ENCODE measurements around the gene ERCC6L2.

ERCC6L2 gene

GRCh38 chr9:95939472-95939871 lies 64.0 kb downstream of the ERCC6L2 start:
- TF ChIP-seq SIN3A (IDR thresholded peaks at IDR 0.05; ENCODE audit: borderline replicate concordance, insufficient read depth, low read length) (no peak), POLR2AphosphoS5 (IDR thresholded peaks at IDR 0.05; ENCODE audit: low read depth, low read length) (no peak), REST (IDR thresholded peaks at IDR 0.05; ENCODE audit: insufficient read depth in 1 of 2, low read depth in 2 of 2, low read length in 2 of 2) (no peak), TAF1 (IDR thresholded peaks at IDR 0.05; ENCODE audit: borderline replicate concordance, insufficient read depth, low read length) (no peak), FOXP2 (optimal IDR thresholded peaks at IDR 0.05; ENCODE audit: borderline replicate concordance, extremely low read depth, extremely low read length, insufficient read depth) (no peak)

- TF ChIP-seq REST (IDR thresholded peaks at IDR 0.05; ENCODE audit: insufficient read depth in 1 of 2, low read depth in 2 of 2, low read length in 2 of 2) (no peak), SIN3A (IDR thresholded peaks at IDR 0.05; ENCODE audit: borderline replicate concordance, insufficient read depth, low read length) (no peak), FOXP2 (optimal IDR thresholded peaks at IDR 0.05; ENCODE audit: borderline replicate concordance, extremely low read depth, extremely low read length, insufficient read depth) (no peak), TAF1 (IDR thresholded peaks at IDR 0.05; ENCODE audit: borderline replicate concordance, insufficient read depth, low read length) (no peak), POLR2AphosphoS5 (IDR thresholded peaks at IDR 0.05; ENCODE audit: low read depth, low read length) (no peak)
Observed at GRCh38 chr9:95940265-95940664, 64.8 kb downstream of the ERCC6L2 start.

- TF ChIP-seq FOXP2 (optimal IDR thresholded peaks at IDR 0.05; ENCODE audit: borderline replicate concordance, extremely low read depth, extremely low read length, insufficient read depth) (no peak), TAF1 (IDR thresholded peaks at IDR 0.05; ENCODE audit: borderline replicate concordance, insufficient read depth, low read length) (no peak), POLR2AphosphoS5 (IDR thresholded peaks at IDR 0.05; ENCODE audit: low read depth, low read length) (no peak), REST (IDR thresholded peaks at IDR 0.05; ENCODE audit: insufficient read depth in 1 of 2, low read depth in 2 of 2, low read length in 2 of 2) (no peak)
Observed at GRCh38 chr9:95942016-95942415, 66.5 kb downstream of the ERCC6L2 start.

- TF ChIP-seq REST (IDR thresholded peaks at IDR 0.05; ENCODE audit: insufficient read depth in 1 of 2, low read depth in 2 of 2, low read length in 2 of 2) (no peak), SIN3A (IDR thresholded peaks at IDR 0.05; ENCODE audit: borderline replicate concordance, insufficient read depth, low read length) (no peak), TAF1 (IDR thresholded peaks at IDR 0.05; ENCODE audit: borderline replicate concordance, insufficient read depth, low read length) (no peak), POLR2AphosphoS5 (IDR thresholded peaks at IDR 0.05; ENCODE audit: low read depth, low read length) (no peak), FOXP2 (optimal IDR thresholded peaks at IDR 0.05; ENCODE audit: borderline replicate concordance, extremely low read depth, extremely low read length, insufficient read depth) (no peak)
Observed at GRCh38 chr9:95947118-95947517, 71.6 kb downstream of the ERCC6L2 start.

GRCh38 chr9:95952471-95952870 lies 77.0 kb downstream of the ERCC6L2 start:
- TF ChIP-seq REST (IDR thresholded peaks at IDR 0.05; ENCODE audit: insufficient read depth in 1 of 2, low read depth in 2 of 2, low read length in 2 of 2) (no peak), FOXP2 (optimal IDR thresholded peaks at IDR 0.05; ENCODE audit: borderline replicate concordance, extremely low read depth, extremely low read length, insufficient read depth) (no peak), SIN3A (IDR thresholded peaks at IDR 0.05; ENCODE audit: borderline replicate concordance, insufficient read depth, low read length) (no peak), POLR2AphosphoS5 (IDR thresholded peaks at IDR 0.05; ENCODE audit: low read depth, low read length) (no peak), TAF1 (IDR thresholded peaks at IDR 0.05; ENCODE audit: borderline replicate concordance, insufficient read depth, low read length) (no peak)

Measured in PFSK-1 (cell line).